ENCODE data around the gene SEMA3A. TPM values are rescaled to one million over a fixed set of nuclear protein-coding genes. Genes with fewer than 3 reads are reported as not detected.
A peak's percentile ranks its signal among the peaks of the same experiment; 100 is the strongest.

SEMA3A gene
- total RNA-seq, 1 experiment from 2014 or later: 20.2 TPM

GRCh38 chr7:84144480-84144879 lies 50.1 kb downstream of the SEMA3A start:
- no peak for TF ChIP-seq CTCF (IDR thresholded peaks at IDR 0.05; ENCODE audit: unreplicated experiment)
- CTCF ChIA-PET: no interaction called here
- DNase-seq: no peak
- BruUV-seq (replicated peaks): no TSS peak
- Mint-ChIP-seq H3K9me3 (ENCODE audit: low read depth, unreplicated experiment) (no peaks in the 10 kb centered on the region), H3K4me1 (ENCODE audit: low read depth, unreplicated experiment) (peaks cover 35% of the 10 kb centered on the region), H3K27ac (ENCODE audit: unreplicated experiment) (peak overlapping the region; percentile 64), H3K4me3 (ENCODE audit: low read depth, unreplicated experiment) (peak overlapping the region; percentile 45), H3K36me3 (ENCODE audit: insufficient read depth, unreplicated experiment) (no peaks in the 10 kb centered on the region), H3K27me3 (ENCODE audit: unreplicated experiment) (no peaks in the 10 kb centered on the region)
- intact Hi-C loops (cut with micrococcal nuclease; ENCODE audit: unreplicated experiment): no loop called here

GRCh38 chr7:84142726-84143125 lies 51.9 kb downstream of the SEMA3A start:
- intact Hi-C loops (cut with micrococcal nuclease; ENCODE audit: unreplicated experiment): no loop called here
- no TSS peak for BruUV-seq (replicated peaks)

GRCh38 chr7:84139986-84140729 lies 54.4 kb downstream of the SEMA3A start:
- no peaks in the 10 kb centered on the region for H3K27me3 Mint-ChIP-seq (ENCODE audit: unreplicated experiment)
- no peak overlapping the region for H3K27ac Mint-ChIP-seq (ENCODE audit: unreplicated experiment)
- CTCF ChIA-PET: no interaction called here
- DNase-seq: no peak
- BruUV-seq (replicated peaks): no TSS peak
- no peaks in the 10 kb centered on the region for H3K9me3 Mint-ChIP-seq (ENCODE audit: low read depth, unreplicated experiment)
- no peak overlapping the region for H3K4me3 Mint-ChIP-seq (ENCODE audit: low read depth, unreplicated experiment)
- no peak for TF ChIP-seq CTCF (IDR thresholded peaks at IDR 0.05; ENCODE audit: unreplicated experiment)
- intact Hi-C loops (cut with micrococcal nuclease; ENCODE audit: unreplicated experiment): no loop called here
- H3K4me1 Mint-ChIP-seq (ENCODE audit: low read depth, unreplicated experiment): peaks cover 19% of the 10 kb centered on the region
- no peaks in the 10 kb centered on the region for H3K36me3 Mint-ChIP-seq (ENCODE audit: insufficient read depth, unreplicated experiment)

More at GRCh38 chr7:84142726-84143125, 51.9 kb downstream of the SEMA3A start:
- Mint-ChIP-seq H3K27ac (ENCODE audit: unreplicated experiment) (peak overlapping the region; percentile 64), H3K9me3 (ENCODE audit: low read depth, unreplicated experiment) (no peaks in the 10 kb centered on the region), H3K27me3 (ENCODE audit: unreplicated experiment) (no peaks in the 10 kb centered on the region), H3K4me1 (ENCODE audit: low read depth, unreplicated experiment) (peaks cover 31% of the 10 kb centered on the region), H3K4me3 (ENCODE audit: low read depth, unreplicated experiment) (no peak overlapping the region), H3K36me3 (ENCODE audit: insufficient read depth, unreplicated experiment) (no peaks in the 10 kb centered on the region)
- TF ChIP-seq CTCF (IDR thresholded peaks at IDR 0.05; ENCODE audit: unreplicated experiment): no peak
- DNase-seq: no peak
- CTCF ChIA-PET: no interaction called here

GRCh38 chr7:84138411-84138810 lies 56.2 kb downstream of the SEMA3A start:
- no peak for TF ChIP-seq CTCF (IDR thresholded peaks at IDR 0.05; ENCODE audit: unreplicated experiment)
- Mint-ChIP-seq H3K9me3 (ENCODE audit: low read depth, unreplicated experiment) (no peaks in the 10 kb centered on the region), H3K4me3 (ENCODE audit: low read depth, unreplicated experiment) (no peak overlapping the region), H3K4me1 (ENCODE audit: low read depth, unreplicated experiment) (peaks cover 9% of the 10 kb centered on the region), H3K36me3 (ENCODE audit: insufficient read depth, unreplicated experiment) (no peaks in the 10 kb centered on the region), H3K27ac (ENCODE audit: unreplicated experiment) (no peak overlapping the region), H3K27me3 (ENCODE audit: unreplicated experiment) (no peaks in the 10 kb centered on the region)
- DNase-seq: no peak
- no TSS peak for BruUV-seq (replicated peaks)
- intact Hi-C loops (cut with micrococcal nuclease; ENCODE audit: unreplicated experiment): no loop called here
- CTCF ChIA-PET: no interaction called here

All from Calu3 (cell line).